Stomach (tissue), 9 donors: ENCODE data around the gene HYDIN. TPM values are rescaled to one million over a fixed set of nuclear protein-coding genes. Genes with fewer than 3 reads are reported as not detected.
"Not testable (repeated sequence)": the region's sequence is repeated elsewhere in the genome, so short reads cannot be mapped to it uniquely, and the experiment has no call there.

Source experiments
- DNase-seq, 2 donors: peaks; one replicate each; pipeline versions ENCODE4 v3.0.0 to v3.0.0-alpha.2; 2013 to 2019
- H3K27ac ChIP-seq, 5 donors: fragments of 200-600 bp in 4 of 5; sonication (generic) in 4 of 5; one replicate each; pipeline ENCODE4 v1.5.1; 2013 to 2019; ENCODE audit warnings: mild to moderate bottlenecking in 1 of 5, moderate library complexity in 1 of 5
- H3K27me3 ChIP-seq, 3 donors: fragments of 200-600 bp; sonication (generic); one replicate each; pipeline ENCODE4 v1.5.1; 2017 to 2019; ENCODE audit warnings: mixed run types in 1 of 3
- H3K36me3 ChIP-seq, 4 donors: fragments of 200-600 bp; sonication (generic); 1 replicate in 3 of 4; 2 replicates in 1 of 4; pipeline ENCODE4 v1.5.1; 2016 to 2019
- H3K4me1 ChIP-seq, 4 donors: fragments of 200-600 bp; sonication (generic); one replicate each; pipeline ENCODE4 v1.5.1; 2016 to 2019
- H3K4me3 ChIP-seq, 4 donors: fragments of 200-600 bp; sonication (generic) in 3 of 4; one replicate each; pipeline ENCODE4 v1.5.1; 2016 to 2019; ENCODE audit warnings: mild to moderate bottlenecking in 1 of 4
- H3K9me3 ChIP-seq, 4 donors: fragments of 200-600 bp; sonication (generic); one replicate each; pipeline ENCODE4 v1.5.1; 2016 to 2019
- CTCF ChIP-seq, 7 experiments: fragments of 450-650 bp in 4 of 7; fragments of 200-600 bp in 3 of 7; sonication (generic) in 3 of 7; IDR thresholded peaks; one replicate each; pipeline ENCODE4 v1.5.1; 2016 to 2019; ENCODE audit warnings: antibody characterized with exemption in 7 of 7, control low read depth in 2 of 7, mild to moderate bottlenecking in 1 of 7
- EP300 ChIP-seq: sonication (generic); formaldehyde crosslinking; IDR thresholded peaks from one replicate; pipeline ENCODE4 v1.6.1; 2017; ENCODE audit warnings: antibody characterized with exemption
- POLR2A ChIP-seq, 4 donors: fragments of 450-650 bp; IDR thresholded peaks; one replicate each; pipeline ENCODE4 v1.6.1; 2016; ENCODE audit warnings: antibody characterized with exemption in 4 of 4, control low read depth in 2 of 4, mild to moderate bottlenecking in 1 of 4, moderate library complexity in 1 of 4
- POLR2AphosphoS5 ChIP-seq, 3 donors: sonication (generic); formaldehyde crosslinking; IDR thresholded peaks; one replicate each; pipeline ENCODE4 v1.6.1; 2016; ENCODE audit warnings: antibody characterized with exemption in 3 of 3
- WGBS, 5 donors: extraction: QIAGEN DNeasy Blood & Tissue Kit in 3 of 5; methylation state at CpG; one replicate each; pipeline versions ENCODE4 v1.1.5 to v1.1.7; 2013 to 2018; 5-methylcytosine and 5-hydroxymethylcytosine counted together
- intact Hi-C: fragments of 100-400 bp; cut with DNase I; formaldehyde crosslinking; loops from one replicate; pipeline ENCODE4 v1.15.1; 2023; ENCODE audit warnings: low total_unique reads
- polyA plus RNA-seq, 3 donors: library from polyadenylated mRNA; stranded (reverse); fragments of 200-250 nt; gene quantifications; one replicate each; pipeline ENCODE4 v1.2.3, GENCODE V29; 2013
- total RNA-seq, 5 donors: library from RNA; depleted of rRNA; stranded (reverse); fragments of >200 nt; gene quantifications; one replicate each; pipeline versions ENCODE4 v1.1.0 to v1.2.3, GENCODE V29; 2014 to 2016
- donor health status: healthy with polysubstance abuse.
- donor health status: Bipolar disorder and iron deficiency.
- donor health status: healthy.

The HYDIN gene
- total and polyA plus RNA-seq, 8 donors = 0.05 to 11.2 (median 0.58) TPM; not detected in 1

- WGBS, 5 donors = 33 to 57% (median 45%) methylated on average over 1 of the region's 1 CpG
- no peak overlapping the region for H3K4me3 ChIP-seq
- peaks cover 0 to 14% (median 6%) of the 10 kb centered on the region in 4 donors for H3K9me3 ChIP-seq
- H3K36me3 ChIP-seq = no peaks in the 10 kb centered on the region
- H3K27me3 ChIP-seq = no peaks in the 10 kb centered on the region
- no peaks in the 10 kb centered on the region for H3K4me1 ChIP-seq
- TF ChIP-seq EP300 (no peak), POLR2AphosphoS5 (IDR thresholded peaks at IDR 0.05) (no peak), POLR2A (IDR thresholded peaks at IDR 0.05) (no peak), CTCF (IDR thresholded peaks at IDR 0.05) (no peak)
- no peak overlapping the region for H3K27ac ChIP-seq
- intact Hi-C loops = no loop called here
- no peak for DNase-seq
Measured at GRCh38 chr16:71185347-71185746, 45.2 kb downstream of the HYDIN start.

GRCh38 chr16:71179569-71179968, 51.0 kb downstream of the HYDIN start:
- no peaks in the 10 kb centered on the region for H3K36me3 ChIP-seq
- H3K27me3 ChIP-seq = peaks cover 0 to 6% (median 0%) of the 10 kb centered on the region in 3 donors
- DNase-seq = no peak
- no peaks in the 10 kb centered on the region for H3K4me1 ChIP-seq
- WGBS, 5 donors = 89 to 94% (median 91%) methylated on average over 3 of the region's 3 CpGs
- peaks cover 0 to 14% (median 6%) of the 10 kb centered on the region in 4 donors for H3K9me3 ChIP-seq
- H3K27ac ChIP-seq = no peak overlapping the region
- intact Hi-C loops = no loop called here
- TF ChIP-seq EP300 (no peak), CTCF (IDR thresholded peaks at IDR 0.05) (no peak), POLR2A (IDR thresholded peaks at IDR 0.05) (no peak), POLR2AphosphoS5 (IDR thresholded peaks at IDR 0.05) (no peak)
- H3K4me3 ChIP-seq = no peak overlapping the region

- intact Hi-C loops = no loop called here
- no peak overlapping the region for H3K27ac ChIP-seq
- no peaks in the 10 kb centered on the region for H3K4me1 ChIP-seq
- H3K4me3 ChIP-seq = no peak overlapping the region
- 72 to 78% (median 75%) methylated on average over 6 of the region's 6 CpGs for WGBS, 5 donors
- H3K36me3 ChIP-seq = no peaks in the 10 kb centered on the region
- DNase-seq = peak in 1 of 2 donors; percentile 11
- TF ChIP-seq CTCF (IDR thresholded peaks at IDR 0.05) (no peak), EP300 (no peak), POLR2A (IDR thresholded peaks at IDR 0.05) (no peak), POLR2AphosphoS5 (IDR thresholded peaks at IDR 0.05) (no peak)
- peaks cover 0 to 6% (median 0%) of the 10 kb centered on the region in 3 donors for H3K27me3 ChIP-seq
- H3K9me3 ChIP-seq = no peaks in the 10 kb centered on the region
Measured at GRCh38 chr16:71172481-71173207, 57.9 kb downstream of the HYDIN start.

GRCh38 chr16:71161007-71161406, 69.5 kb downstream of the HYDIN start:
- H3K36me3 ChIP-seq, H3K27ac ChIP-seq, H3K9me3 ChIP-seq, H3K27me3 ChIP-seq, DNase-seq, H3K4me1 ChIP-seq, H3K4me3 ChIP-seq, intact Hi-C loops: not testable (repeated sequence)
- WGBS, 5 donors = 80 to 94% (median 90%) methylated on average over 3 to 6 of the region's 8 CpGs

GRCh38 chr16:71157278-71157677, 73.2 kb downstream of the HYDIN start:
- DNase-seq, H3K4me1 ChIP-seq, intact Hi-C loops, H3K9me3 ChIP-seq, H3K27ac ChIP-seq, H3K36me3 ChIP-seq, H3K27me3 ChIP-seq, H3K4me3 ChIP-seq: not testable (repeated sequence)
- WGBS, 5 donors = 50 to 71% (median 63%) methylated on average over 1 to 2 of the region's 2 CpGs

GRCh38 chr16:71153329-71153728, 77.2 kb downstream of the HYDIN start:
- H3K4me1 ChIP-seq, intact Hi-C loops, DNase-seq, H3K36me3 ChIP-seq, H3K4me3 ChIP-seq, H3K27ac ChIP-seq, H3K9me3 ChIP-seq, H3K27me3 ChIP-seq: not testable (repeated sequence)
- WGBS, 5 donors = 40 to 78% (median 72%) methylated on average over 1 of the region's 6 CpGs; no CpG with 5 or more reads in 1 of the 5 donors

GRCh38 chr16:71151654-71152053, 78.9 kb downstream of the HYDIN start:
- intact Hi-C loops, H3K9me3 ChIP-seq, DNase-seq, H3K4me1 ChIP-seq, H3K36me3 ChIP-seq, H3K27ac ChIP-seq, H3K4me3 ChIP-seq, H3K27me3 ChIP-seq: not testable (repeated sequence)
- 70 to 85% methylated on average over 1 to 2 of the region's 2 CpGs; no CpG with 5 or more reads in 3 of the 5 donors for WGBS, 5 donors

- DNase-seq, H3K4me1 ChIP-seq, H3K4me3 ChIP-seq, H3K27me3 ChIP-seq, H3K36me3 ChIP-seq, intact Hi-C loops, H3K27ac ChIP-seq, H3K9me3 ChIP-seq: not testable (repeated sequence)
- 0 to 14% (median 8%) methylated on average over 1 of the region's 2 CpGs; no CpG with 5 or more reads in 2 of the 5 donors for WGBS, 5 donors
Measured at GRCh38 chr16:71143246-71143645, 87.3 kb downstream of the HYDIN start.
